Neural cell (in vitro differentiated cells): Measurements from ENCODE around the gene MALSU1.

ENCODE experiments used
- EP300 ChIP-seq: fragments of 450-650 bp; conservative IDR thresholded peaks from 2 replicates; pipeline ENCODE4 v1.6.1; 2014; ENCODE audit warnings: antibody characterized with exemption, mild to moderate bottlenecking, moderate library complexity; ENCODE audit not compliant: poor library complexity, severe bottlenecking
- POLR2AphosphoS5 ChIP-seq: IDR thresholded peaks from 2 replicates; pipeline ENCODE4 v1.6.1; 2012
- TAF1 ChIP-seq: IDR thresholded peaks from 2 replicates; pipeline ENCODE4 v1.6.1; 2012; ENCODE audit warnings: low read depth
- TF ChIP-seq, protein P1 (sequence below): fragments of 450-650 bp; IDR thresholded peaks from 2 replicates; pipeline ENCODE4 v1.5.1; 2014; ENCODE audit warnings: antibody characterized with exemption, mild to moderate bottlenecking, moderate library complexity; ENCODE audit not compliant: poor library complexity, severe bottlenecking

GRCh38 chr7:23338863-23339262, 39.7 kb downstream of the MALSU1 start:
- TF ChIP-seq EP300 (no peak), POLR2AphosphoS5 (no peak), TAF1 (no peak)
- TF ChIP-seq, protein P1, sequence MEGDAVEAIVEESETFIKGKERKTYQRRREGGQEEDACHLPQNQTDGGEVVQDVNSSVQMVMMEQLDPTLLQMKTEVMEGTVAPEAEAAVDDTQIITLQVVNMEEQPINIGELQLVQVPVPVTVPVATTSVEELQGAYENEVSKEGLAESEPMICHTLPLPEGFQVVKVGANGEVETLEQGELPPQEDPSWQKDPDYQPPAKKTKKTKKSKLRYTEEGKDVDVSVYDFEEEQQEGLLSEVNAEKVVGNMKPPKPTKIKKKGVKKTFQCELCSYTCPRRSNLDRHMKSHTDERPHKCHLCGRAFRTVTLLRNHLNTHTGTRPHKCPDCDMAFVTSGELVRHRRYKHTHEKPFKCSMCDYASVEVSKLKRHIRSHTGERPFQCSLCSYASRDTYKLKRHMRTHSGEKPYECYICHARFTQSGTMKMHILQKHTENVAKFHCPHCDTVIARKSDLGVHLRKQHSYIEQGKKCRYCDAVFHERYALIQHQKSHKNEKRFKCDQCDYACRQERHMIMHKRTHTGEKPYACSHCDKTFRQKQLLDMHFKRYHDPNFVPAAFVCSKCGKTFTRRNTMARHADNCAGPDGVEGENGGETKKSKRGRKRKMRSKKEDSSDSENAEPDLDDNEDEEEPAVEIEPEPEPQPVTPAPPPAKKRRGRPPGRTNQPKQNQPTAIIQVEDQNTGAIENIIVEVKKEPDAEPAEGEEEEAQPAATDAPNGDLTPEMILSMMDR = no peak
